GM12872 (cell line): Measurements from ENCODE around the gene CDC42SE2.

Source experiments
- CTCF ChIP-seq: IDR thresholded peaks from 3 replicates; pipeline ENCODE4 v1.5.1; 2011; ENCODE audit warnings: low read depth, mild to moderate bottlenecking, low read length, moderate library complexity; ENCODE audit not compliant: insufficient read depth

CDC42SE2 gene

DNA sequence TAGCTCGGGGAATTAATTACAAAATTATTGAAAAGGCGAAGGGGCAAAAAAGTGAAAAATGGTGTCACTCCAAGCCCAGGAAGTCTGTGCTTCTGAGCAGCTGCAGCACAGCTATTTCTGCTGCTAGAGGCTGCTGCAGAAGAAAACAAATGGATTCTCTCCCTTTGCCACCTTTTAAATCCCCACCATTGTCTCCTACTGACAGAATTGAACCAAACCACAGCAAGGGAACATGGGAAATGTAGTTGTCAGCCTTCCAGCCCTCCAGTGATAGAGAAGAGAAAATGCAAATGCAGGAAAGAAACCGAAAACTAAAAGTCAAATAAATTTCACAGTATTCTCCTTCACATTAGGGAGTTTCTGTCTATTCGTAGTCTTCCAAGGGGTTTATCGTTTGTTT lies 33.4 kb upstream of the CDC42SE2 start:
- TF ChIP-seq CTCF = no peak

- TF ChIP-seq CTCF = no peak
Observed at GRCh38 chr5:131239686-131240085, 24.2 kb upstream of the CDC42SE2 start.

DNA sequence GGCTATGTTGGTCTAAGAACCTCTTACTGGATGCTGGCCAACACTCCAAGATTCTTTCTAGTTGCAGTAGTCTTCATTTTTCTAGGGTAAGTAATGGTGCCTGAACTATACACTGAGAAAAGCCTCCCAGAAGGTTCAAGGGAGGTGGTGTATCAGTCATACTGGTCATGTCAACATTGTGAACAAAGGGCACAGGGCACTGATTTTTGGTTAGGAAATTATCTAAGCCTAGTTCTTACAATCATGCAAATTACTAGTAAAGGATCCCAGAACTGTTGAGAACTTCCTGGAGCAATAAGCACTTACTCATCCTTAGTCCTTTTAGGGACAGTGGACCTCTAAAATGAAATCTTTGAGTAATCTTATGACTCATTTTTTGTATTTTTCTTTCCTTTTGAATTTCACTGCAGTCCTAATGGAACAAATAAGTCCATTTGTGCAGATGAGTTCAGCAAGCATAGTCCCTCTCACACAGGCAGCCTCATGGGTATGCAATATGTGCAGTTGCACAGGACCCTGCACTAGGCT lies 21.1 kb upstream of the CDC42SE2 start:
- no peak for TF ChIP-seq CTCF

DNA sequence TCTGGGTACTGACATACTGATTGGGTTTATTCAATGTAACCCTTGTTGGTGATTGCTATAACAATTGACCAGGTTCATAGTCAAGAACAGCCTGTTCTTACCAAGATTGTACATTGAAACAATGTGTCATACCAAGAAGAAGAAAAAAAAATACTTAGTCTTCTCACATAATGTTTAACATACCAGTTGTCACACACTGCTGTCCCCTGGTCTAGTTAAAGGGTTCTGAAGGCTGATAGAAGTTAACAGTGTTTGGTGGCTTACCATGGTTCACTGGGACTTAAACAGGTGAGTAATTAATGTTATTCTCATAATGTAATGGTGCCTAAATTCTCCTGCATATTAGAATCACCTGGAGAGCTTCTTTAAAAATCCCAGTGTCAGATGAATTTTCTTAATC lies 18.5 kb upstream of the CDC42SE2 start:
- no peak for TF ChIP-seq CTCF

- no peak for TF ChIP-seq CTCF
Observed at GRCh38 chr5:131245948-131246347, 17.9 kb upstream of the CDC42SE2 start.

DNA sequence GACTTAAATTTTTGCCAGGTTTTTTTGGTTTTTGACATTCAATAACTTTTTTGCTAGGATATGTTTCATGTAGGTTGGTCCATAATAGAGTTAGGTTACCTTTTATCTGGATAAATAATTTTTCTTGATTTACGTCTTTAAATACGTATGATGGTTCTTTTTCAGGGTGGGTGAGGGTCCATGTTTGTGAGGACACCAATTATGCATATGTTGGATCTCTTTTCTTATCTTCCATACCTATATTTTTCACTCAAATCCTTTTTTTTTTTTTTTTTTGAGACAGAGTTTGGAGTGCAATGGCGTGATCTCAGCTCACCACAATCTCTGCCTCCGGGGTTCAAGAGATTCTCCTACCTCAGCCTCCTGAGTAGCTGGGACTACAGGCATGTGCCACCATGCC lies 17.3 kb upstream of the CDC42SE2 start:
- no peak for TF ChIP-seq CTCF

DNA sequence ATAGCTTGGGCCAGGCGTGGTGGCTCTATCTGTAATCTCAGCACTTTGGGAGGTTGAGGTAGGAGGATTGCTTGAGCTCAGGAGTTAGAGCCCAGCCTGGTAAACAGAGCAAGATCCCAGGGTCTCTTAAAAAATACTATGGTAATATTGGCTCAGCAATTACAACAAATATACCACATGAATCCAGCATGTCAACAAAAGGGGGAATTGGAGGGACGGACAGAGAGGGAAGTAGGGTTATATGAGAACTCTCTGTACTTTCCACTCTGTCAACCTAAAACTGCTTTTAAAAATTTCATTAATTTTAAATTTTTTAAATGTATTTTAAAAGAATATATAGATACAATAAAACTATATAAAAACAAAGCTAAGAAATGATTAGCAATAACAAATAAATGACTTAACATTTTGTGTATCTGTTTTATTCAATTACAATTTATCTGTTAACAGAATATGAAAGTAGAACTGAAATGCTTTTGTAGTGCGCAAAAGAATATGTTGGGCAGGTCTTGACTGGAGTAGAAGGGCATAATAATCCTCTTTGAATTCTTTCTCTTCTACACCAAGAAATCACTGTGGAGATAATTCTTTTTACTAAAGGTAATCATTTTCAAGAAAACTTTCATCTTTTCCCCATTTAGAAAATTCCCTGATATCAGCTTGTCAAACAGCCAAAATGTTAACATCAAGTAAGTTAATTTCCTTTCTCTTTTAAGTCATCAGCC lies 12.9 kb upstream of the CDC42SE2 start:
- no peak for TF ChIP-seq CTCF
